GF-D8 (cell line): ENCODE measurements around the gene KRTAP23-1.

ENCODE experiments used
- DNase-seq: peaks from one replicate; lab custom pipeline; 2025; lab: John Stamatoyannopoulos, UW

The KRTAP23-1 gene

DNA sequence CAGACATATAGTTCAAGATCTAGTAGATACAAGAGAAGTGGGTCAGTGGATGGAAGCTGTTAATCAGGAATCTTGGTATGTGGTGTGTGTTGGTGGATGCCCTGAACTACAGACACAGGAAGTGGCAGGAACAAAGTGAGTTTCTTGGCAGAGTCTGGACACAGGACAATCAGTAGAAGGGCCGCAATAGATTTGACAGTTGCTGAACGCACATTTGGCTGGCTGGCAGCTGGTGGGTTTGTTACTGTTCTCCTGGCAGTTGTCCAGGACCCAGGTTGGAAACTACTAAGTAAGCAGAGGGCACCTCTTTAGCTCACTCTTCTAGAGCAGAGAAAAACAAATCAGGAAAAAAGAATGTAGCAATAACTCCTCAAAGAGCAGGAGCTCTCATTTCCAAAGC lies 41.5 kb downstream of the KRTAP23-1 start:
- no peak for DNase-seq

DNA sequence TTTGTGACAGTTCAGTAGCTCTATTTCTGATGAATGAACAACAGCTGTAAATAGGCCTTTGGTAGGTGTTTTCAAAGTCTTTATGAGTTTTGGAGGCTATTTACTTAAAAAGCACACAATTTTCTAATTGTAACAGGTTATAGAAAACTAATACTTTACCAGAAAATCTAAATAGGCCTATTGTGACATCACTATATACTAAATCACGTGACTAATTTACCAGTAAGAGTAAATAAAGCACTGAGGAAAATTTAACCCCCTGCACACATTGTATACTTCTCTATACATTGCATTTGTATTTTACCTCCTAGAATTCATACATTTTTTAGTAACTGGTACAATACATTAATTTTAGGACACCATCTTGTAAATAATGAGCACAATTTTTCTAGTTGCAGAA lies 43.3 kb downstream of the KRTAP23-1 start:
- no peak for DNase-seq
